Liver (tissue), 9 donors: ENCODE measurements around the gene USP40. TPM values are rescaled to one million over a fixed set of nuclear protein-coding genes. Genes with fewer than 3 reads are reported as not detected.

Source experiments
- DNase-seq: peaks from one replicate; pipeline ENCODE4 v3.0.0-alpha.2; 2017; ENCODE audit warnings: low spot score
- H3K27ac ChIP-seq, 2 donors: one replicate each; pipeline ENCODE4 v1.7.0; 2013; ENCODE audit warnings: inconsistent platforms in 2 of 2, low read length in 2 of 2, control low read depth in 1 of 2, low read depth in 1 of 2, mild to moderate bottlenecking in 1 of 2
- H3K27me3 ChIP-seq, 4 donors: one replicate each; pipeline versions ENCODE4 v1.6.1 to v1.7.0; 2013; ENCODE audit warnings: low read length in 3 of 4, inconsistent platforms in 1 of 4, mild to moderate bottlenecking in 1 of 4, moderate library complexity in 1 of 4; ENCODE audit not compliant: control insufficient read depth in 4 of 4, insufficient read depth in 4 of 4
- H3K36me3 ChIP-seq, 4 donors: one replicate each; pipeline versions ENCODE4 v1.6.1 to v1.7.0; 2013; ENCODE audit warnings: low read length in 3 of 4, mild to moderate bottlenecking in 3 of 4, low read depth in 1 of 4, moderate library complexity in 1 of 4; ENCODE audit not compliant: control insufficient read depth in 4 of 4, insufficient read depth in 3 of 4
- H3K4me1 ChIP-seq, 4 donors: one replicate each; pipeline versions ENCODE4 v1.6.1 to v1.7.0; 2013; ENCODE audit warnings: low read length in 3 of 4, mild to moderate bottlenecking in 3 of 4, moderate library complexity in 1 of 4; ENCODE audit not compliant: control insufficient read depth in 4 of 4, insufficient read depth in 4 of 4
- H3K4me3 ChIP-seq, 3 donors: one replicate each; pipeline versions ENCODE4 v1.6.1 to v1.7.0; 2013; ENCODE audit warnings: low read length in 3 of 3, control low read depth in 1 of 3, low read depth in 1 of 3, mild to moderate bottlenecking in 1 of 3
- H3K9ac ChIP-seq, 2 donors: one replicate each; pipeline ENCODE4 v1.7.0; 2013; ENCODE audit warnings: low read length in 2 of 2, mild to moderate bottlenecking in 2 of 2, moderate library complexity in 2 of 2, control low read depth in 1 of 2, low read depth in 1 of 2
- H3K9me3 ChIP-seq, 4 donors: one replicate each; pipeline versions ENCODE4 v1.6.1 to v1.7.0; 2013; ENCODE audit warnings: low read length in 3 of 4; ENCODE audit not compliant: control insufficient read depth in 4 of 4
- ATF3 ChIP-seq: IDR thresholded peaks from 2 replicates; pipeline ENCODE4 v1.6.1; 2016; ENCODE audit warnings: antibody characterized with exemption
- CTCF ChIP-seq: fragments of 150-350 bp; IDR thresholded peaks from 2 replicates; pipeline ENCODE4 v1.5.1; 2017; ENCODE audit warnings: improper control_type of control experiment, low read depth, low read length; ENCODE audit not compliant: missing input control
- EGR1 ChIP-seq, 2 donors: IDR thresholded peaks; 2 replicates each; pipeline ENCODE4 v1.6.1; 2016 to 2018; ENCODE audit warnings: antibody characterized with exemption in 2 of 2, low read depth in 2 of 2
- FOXA1 ChIP-seq: IDR thresholded peaks from 2 replicates; pipeline ENCODE4 v1.6.1; 2016; ENCODE audit warnings: antibody characterized with exemption
- FOXA2 ChIP-seq: IDR thresholded peaks from 2 replicates; pipeline ENCODE4 v1.6.1; 2016; ENCODE audit warnings: antibody characterized with exemption
- GABPA ChIP-seq, 2 donors: IDR thresholded peaks in 1 of 2; conservative IDR thresholded peaks in 1 of 2; 2 replicates each; pipeline ENCODE4 v1.6.1; 2016; ENCODE audit warnings: antibody characterized with exemption in 2 of 2, mild to moderate bottlenecking in 1 of 2, moderate library complexity in 1 of 2
- HNF4A ChIP-seq, 2 donors: conservative IDR thresholded peaks; 2 replicates each; pipeline ENCODE4 v1.6.1; 2016; ENCODE audit warnings: antibody characterized with exemption in 2 of 2, mild to moderate bottlenecking in 2 of 2
- HNF4G ChIP-seq: IDR thresholded peaks from 2 replicates; pipeline ENCODE4 v1.6.1; 2016; ENCODE audit warnings: antibody characterized with exemption
- JUND ChIP-seq, 2 donors: IDR thresholded peaks; 2 replicates each; pipeline ENCODE4 v1.6.1; 2016; ENCODE audit warnings: antibody characterized with exemption in 2 of 2
- MAX ChIP-seq: IDR thresholded peaks from 2 replicates; pipeline ENCODE4 v1.6.1; 2016; ENCODE audit warnings: antibody characterized with exemption
- NR2F2 ChIP-seq: IDR thresholded peaks from 2 replicates; pipeline ENCODE4 v1.6.1; 2016; ENCODE audit warnings: antibody characterized with exemption
- RAD21 ChIP-seq, 2 donors: IDR thresholded peaks; 2 replicates each; pipeline ENCODE4 v1.6.1; 2016; ENCODE audit warnings: antibody characterized with exemption in 2 of 2, mild to moderate bottlenecking in 2 of 2
- REST ChIP-seq: IDR thresholded peaks from 2 replicates; pipeline ENCODE4 v1.6.1; 2016; ENCODE audit warnings: antibody characterized with exemption, mild to moderate bottlenecking
- RXRA ChIP-seq, 2 donors: IDR thresholded peaks; 2 replicates each; pipeline ENCODE4 v1.6.1; 2017 to 2018; ENCODE audit warnings: antibody characterized with exemption in 2 of 2, mild to moderate bottlenecking in 1 of 2
- SP1 ChIP-seq: IDR thresholded peaks from 2 replicates; pipeline ENCODE4 v1.6.1; 2018; ENCODE audit warnings: antibody characterized with exemption, mild to moderate bottlenecking
- TAF1 ChIP-seq: conservative IDR thresholded peaks from 2 replicates; pipeline ENCODE4 v1.6.1; 2016; ENCODE audit warnings: antibody characterized with exemption, mild to moderate bottlenecking
- YY1 ChIP-seq: IDR thresholded peaks from 2 replicates; pipeline ENCODE4 v1.6.1; 2016; ENCODE audit warnings: antibody characterized with exemption, mild to moderate bottlenecking
- ZBTB33 ChIP-seq: IDR thresholded peaks from 2 replicates; pipeline ENCODE4 v1.6.1; 2016; ENCODE audit warnings: antibody characterized with exemption
- WGBS: extraction: QIAGEN DNeasy Blood & Tissue Kit; methylation state at CpG from one replicate; pipeline ENCODE4 v1.1.7; 2013; 5-methylcytosine and 5-hydroxymethylcytosine counted together
- polyA plus RNA-seq, 2 donors: library from polyadenylated mRNA; stranded (reverse) in 1 of 2; unstranded in 1 of 2; fragments of 200-250 nt in 1 of 2; fragments of >200 nt in 1 of 2; fragmentation: Nextera tagmentation in 1 of 2; extraction: Ambion mirVana in 1 of 2; gene quantifications; one replicate each; pipeline versions ENCODE4 v1.2.1 to v1.2.3, GENCODE V29; 2013 to 2015
- total RNA-seq, 2 donors: library from RNA; depleted of rRNA; stranded (reverse); fragments of >200 nt; gene quantifications; one replicate each; pipeline ENCODE4 v1.2.3, GENCODE V29; 2014
- donor health status: healthy.
- donor health status: healthy.
- donor health status: healthy.
- donor health status: healthy.
- donor health status: healthy.

Gene USP40
- total and polyA plus RNA-seq, 4 donors = 12.0 to 29.0 (median 17.1) TPM

- Histone ChIP-seq H3K27me3 (no peaks in the 10 kb centered on the region), H3K9me3 (no peaks in the 10 kb centered on the region), H3K4me3 (no peak overlapping the region), H3K27ac (no peak overlapping the region), H3K36me3 (peaks cover 0 to 2% (median 0%) of the 10 kb centered on the region in 4 donors), H3K4me1 (peaks cover 0 to 7% (median 0%) of the 10 kb centered on the region in 4 donors), H3K9ac (no peak overlapping the region)
- TF ChIP-seq RAD21 (IDR thresholded peaks at IDR 0.05) = no peak
- no peak for TF ChIP-seq JUND (IDR thresholded peaks at IDR 0.05)
- no peak for TF ChIP-seq NR2F2
- TF ChIP-seq ATF3 = no peak
- TF ChIP-seq EGR1 (IDR thresholded peaks at IDR 0.05; ENCODE audit: low read depth in 2 of 2) = no peak
- TF ChIP-seq REST = no peak
- no peak for TF ChIP-seq HNF4G
- no peak for TF ChIP-seq SP1
- no peak for TF ChIP-seq TAF1
- TF ChIP-seq YY1 = no peak
- no peak for TF ChIP-seq CTCF
- no peak for TF ChIP-seq FOXA2
- TF ChIP-seq MAX = no peak
- TF ChIP-seq RXRA (IDR thresholded peaks at IDR 0.05) = no peak
- 96% methylated on average over 7 of the region's 7 CpGs for WGBS
- DNase-seq = peak; percentile 23
These were observed 138.1 kb downstream of the USP40 start for GRCh38 chr2:233428438-233428837.

- Histone ChIP-seq H3K27ac (no peak overlapping the region), H3K27me3 (no peaks in the 10 kb centered on the region), H3K9me3 (no peaks in the 10 kb centered on the region), H3K4me3 (no peak overlapping the region), H3K36me3 (peaks cover 0 to 5% (median 0%) of the 10 kb centered on the region in 4 donors), H3K9ac (no peak overlapping the region), H3K4me1 (peaks cover 0 to 7% (median 0%) of the 10 kb centered on the region in 4 donors)
- DNase-seq = peak; percentile 14
- WGBS = 97% methylated on average over 3 of the region's 3 CpGs
- TF ChIP-seq GABPA (IDR thresholded peaks at IDR 0.05 in 1 of 2, conservative IDR thresholded peaks at IDR 0.05 in 1 of 2) (no peak), YY1 (no peak), ZBTB33 (no peak), JUND (IDR thresholded peaks at IDR 0.05) (no peak), HNF4A (conservative IDR thresholded peaks at IDR 0.05) (no peak), MAX (no peak), TAF1 (no peak), EGR1 (IDR thresholded peaks at IDR 0.05; ENCODE audit: low read depth in 2 of 2) (no peak), NR2F2 (no peak), RXRA (IDR thresholded peaks at IDR 0.05) (no peak), HNF4G (no peak), SP1 (no peak), RAD21 (IDR thresholded peaks at IDR 0.05) (no peak), FOXA2 (no peak), FOXA1 (no peak), CTCF (no peak), ATF3 (no peak)
These were observed 138.6 kb downstream of the USP40 start for GRCh38 chr2:233428008-233428407.
